Hematopoietic multipotent progenitor cell (in vitro differentiated cells): ENCODE measurements around the gene IL4. TPM values are rescaled to one million over a fixed set of nuclear protein-coding genes. Genes with fewer than 3 reads are reported as not detected.
"Not testable (repeated sequence)": the region's sequence is repeated elsewhere in the genome, so short reads cannot be mapped to it uniquely, and the experiment has no call there.

Experiments
- DNase-seq, 3 donors: peaks; one replicate each; pipeline ENCODE4 v3.0.0-alpha.2; 2011 to 2015; ENCODE audit warnings: low read depth in 2 of 3, low spot score in 2 of 3
- total RNA-seq: library from RNA; depleted of rRNA; stranded (reverse); fragments of >200 nt; gene quantifications from one replicate; pipeline ENCODE4 v1.2.3, GENCODE V29; 2012

IL4 gene
- not detected for total RNA-seq

DNA sequence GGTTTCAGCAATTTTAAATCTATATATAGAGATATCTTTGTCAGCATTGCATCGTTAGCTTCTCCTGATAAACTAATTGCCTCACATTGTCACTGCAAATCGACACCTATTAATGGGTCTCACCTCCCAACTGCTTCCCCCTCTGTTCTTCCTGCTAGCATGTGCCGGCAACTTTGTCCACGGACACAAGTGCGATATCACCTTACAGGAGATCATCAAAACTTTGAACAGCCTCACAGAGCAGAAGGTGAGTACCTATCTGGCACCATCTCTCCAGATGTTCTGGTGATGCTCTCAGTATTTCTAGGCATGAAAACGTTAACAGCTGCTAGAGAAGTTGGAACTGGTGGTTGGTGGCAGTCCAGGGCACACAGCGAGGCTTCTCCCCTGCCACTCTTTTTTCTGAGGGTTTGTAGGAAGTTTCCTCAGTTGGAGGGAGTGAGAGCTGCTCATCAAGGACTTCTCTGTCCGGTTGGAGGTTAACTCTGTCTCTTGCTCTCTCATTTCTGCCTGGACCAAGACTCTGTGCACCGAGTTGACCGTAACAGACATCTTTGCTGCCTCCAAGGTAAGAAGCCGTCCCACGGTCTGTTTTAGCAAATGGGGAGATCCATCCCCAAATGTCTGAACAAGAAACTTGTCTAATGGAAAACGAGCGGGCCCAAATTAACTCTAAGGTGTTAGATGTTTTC, at the start of gene IL4:
Gene IL4, plus strand, starts transcription at position 51 of the 692 bp plus-strand sequence. Its CDS starts 62 bp downstream, at position 113.
- no peak for DNase-seq

DNA sequence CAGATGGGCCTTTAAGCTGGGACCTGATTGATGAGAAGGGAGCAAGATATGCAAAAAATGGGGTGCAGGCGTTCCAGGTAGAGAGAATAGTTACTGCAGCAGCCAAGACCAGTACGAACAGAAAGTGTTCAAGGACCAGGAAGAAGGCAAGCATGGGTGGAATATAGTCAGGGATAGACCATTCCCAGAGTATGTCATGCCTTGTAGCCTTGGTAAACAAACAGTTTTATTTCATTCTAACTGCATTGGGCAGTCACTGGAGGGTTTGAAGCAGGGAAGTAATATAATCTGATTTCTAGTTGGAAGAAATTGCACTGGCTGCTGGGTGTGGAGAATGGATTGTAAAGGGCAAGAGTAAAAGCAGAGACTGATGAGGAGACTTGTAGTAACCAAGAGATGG, 46.3 kb upstream of the IL4 start:
- no peak for DNase-seq

DNA sequence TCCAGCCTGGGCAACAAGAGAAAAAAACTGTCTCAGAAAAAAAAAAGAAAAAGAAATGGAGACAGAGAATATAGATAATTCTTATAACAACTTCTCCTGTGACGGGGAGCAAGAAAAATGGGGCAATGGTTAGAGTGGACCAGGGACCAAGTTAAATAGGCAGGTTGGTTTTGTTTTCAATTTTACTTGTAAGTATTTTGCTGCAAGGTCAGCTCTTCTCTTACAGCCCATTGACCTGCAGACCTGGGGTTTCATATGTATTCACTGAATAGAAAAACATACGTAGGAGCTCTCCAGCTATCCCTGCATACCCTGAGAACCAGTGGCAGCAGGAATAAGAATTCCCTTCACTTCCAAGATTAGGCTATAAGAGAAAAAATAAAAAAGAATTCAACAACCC, 45.0 kb upstream of the IL4 start:
- DNase-seq: no peak

DNA sequence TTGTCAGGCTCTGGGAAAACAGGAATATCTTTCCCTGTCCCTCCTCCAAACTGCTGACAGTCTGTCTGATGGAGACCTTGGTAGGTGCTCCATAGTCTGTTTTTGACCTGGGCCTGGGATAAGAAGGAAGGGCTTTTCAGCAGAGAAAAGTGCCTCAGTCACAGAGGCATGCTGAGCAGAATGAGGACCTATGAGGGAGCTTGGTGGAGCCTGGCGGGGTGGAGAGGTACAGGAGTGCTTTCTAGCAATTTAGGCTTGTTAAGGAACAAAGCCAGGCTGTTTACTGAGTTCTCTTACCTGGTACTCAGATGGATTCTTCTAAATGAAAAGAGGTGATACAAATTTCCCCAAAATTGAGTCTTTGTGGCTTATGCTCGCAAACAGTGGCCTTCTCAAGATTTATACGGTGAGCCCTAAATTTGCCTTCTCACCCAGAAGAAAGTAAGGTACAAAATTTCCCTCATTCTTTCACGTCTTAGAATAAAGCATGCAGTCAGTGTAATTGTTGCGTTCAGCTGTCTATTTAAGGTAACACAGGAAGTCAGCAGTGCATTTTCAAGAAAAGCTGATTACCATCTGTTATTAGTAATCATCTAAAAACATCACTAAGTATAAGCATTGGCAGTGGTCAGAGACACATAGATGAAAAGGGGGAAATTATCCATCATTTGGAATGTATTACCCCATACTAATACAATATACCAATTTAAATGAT, 44.4 kb upstream of the IL4 start:
- DNase-seq: no peak

DNA sequence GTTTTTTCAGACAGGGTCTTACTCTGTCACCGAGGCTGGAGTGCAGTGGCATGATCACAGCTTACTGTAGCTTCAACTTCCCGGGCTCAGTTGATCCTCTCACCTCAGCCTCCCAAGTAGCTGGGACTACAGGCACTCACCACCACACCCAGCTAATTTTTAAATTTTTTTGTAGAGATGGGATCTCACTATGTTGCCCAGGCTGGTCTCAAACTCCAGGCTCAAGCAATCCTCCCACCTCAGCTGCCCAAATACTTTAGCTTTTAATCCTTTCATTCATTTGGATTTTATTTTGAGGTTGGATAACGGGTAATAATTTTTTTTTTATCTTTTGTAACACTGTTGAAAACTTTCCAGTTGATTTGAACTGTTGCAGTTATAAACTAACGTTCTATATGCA, 40.2 kb upstream of the IL4 start:
- not testable (repeated sequence) for DNase-seq

DNA sequence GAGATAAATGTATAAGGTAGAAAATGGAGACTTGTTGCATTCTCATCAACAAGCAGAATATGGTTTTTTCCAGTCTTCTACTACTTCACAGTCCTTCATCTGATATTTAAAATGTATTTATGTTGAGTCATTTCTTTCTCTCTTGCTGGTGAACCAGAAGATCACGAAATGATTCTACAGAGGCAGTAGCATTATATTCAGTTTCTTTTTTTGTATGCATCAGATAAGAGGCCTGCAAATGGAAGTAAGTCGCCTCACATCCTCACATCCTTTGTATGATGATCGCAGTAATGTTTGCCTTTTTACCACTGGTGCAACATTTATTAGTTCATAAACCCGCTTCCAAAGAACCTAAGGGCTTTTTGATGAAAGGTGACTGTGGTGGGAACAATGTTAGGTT, 37.9 kb upstream of the IL4 start:
- no peak for DNase-seq

DNA sequence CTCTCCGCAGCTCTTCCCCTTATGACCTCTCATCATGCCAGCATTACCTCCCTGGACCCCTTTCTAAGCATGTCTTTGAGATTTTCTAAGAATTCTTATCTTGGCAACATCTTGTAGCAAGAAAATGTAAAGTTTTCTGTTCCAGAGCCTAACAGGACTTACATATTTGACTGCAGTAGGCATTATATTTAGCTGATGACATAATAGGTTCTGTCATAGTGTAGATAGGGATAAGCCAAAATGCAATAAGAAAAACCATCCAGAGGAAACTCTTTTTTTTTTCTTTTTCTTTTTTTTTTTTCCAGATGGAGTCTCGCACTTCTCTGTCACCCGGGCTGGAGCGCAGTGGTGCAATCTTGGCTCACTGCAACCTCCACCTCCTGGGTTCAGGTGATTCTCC, 36.5 kb upstream of the IL4 start:
- DNase-seq: no peak

DNA sequence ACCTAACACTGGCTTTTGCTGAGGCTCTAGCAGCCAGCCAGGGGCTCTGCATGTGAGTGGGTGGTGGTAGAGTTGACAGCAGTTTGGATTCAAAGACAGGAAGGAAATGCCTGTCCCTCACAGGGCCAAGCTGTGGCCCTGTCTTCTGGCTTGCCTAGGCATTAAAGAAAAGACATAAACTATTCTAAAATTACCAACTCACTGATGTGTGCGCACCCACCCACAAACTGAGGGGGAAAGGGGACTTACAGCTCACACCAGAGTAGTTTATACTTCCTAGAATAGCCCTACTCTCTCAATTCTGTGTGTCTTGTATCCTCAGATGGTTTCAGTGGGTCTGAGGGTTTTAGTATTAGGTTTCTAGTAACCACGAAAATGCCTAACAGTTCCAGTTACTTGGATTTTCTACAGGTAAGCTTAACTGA, 34.1 kb upstream of the IL4 start:
- DNase-seq: peak in 1 of 3 donors; percentile 35

DNA sequence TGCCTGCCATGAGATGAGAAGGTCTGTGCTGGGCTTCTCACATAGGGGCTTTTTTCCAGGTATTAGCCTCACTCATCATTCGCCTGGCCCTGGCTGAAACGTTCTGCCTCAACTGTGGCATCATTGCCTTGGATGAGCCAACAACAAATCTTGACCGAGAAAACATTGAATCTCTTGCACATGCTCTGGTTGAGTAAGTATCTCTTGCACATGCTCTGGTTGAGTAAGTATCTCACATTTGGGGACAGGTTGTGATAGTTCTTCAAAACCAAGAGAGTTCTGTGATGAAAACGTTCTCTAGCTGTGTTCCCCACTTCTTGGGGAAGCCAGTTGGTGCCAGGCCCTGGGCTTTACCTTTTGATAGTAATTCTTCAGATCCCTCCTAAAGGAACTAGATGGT, 33.2 kb upstream of the IL4 start:
- no peak for DNase-seq

DNA sequence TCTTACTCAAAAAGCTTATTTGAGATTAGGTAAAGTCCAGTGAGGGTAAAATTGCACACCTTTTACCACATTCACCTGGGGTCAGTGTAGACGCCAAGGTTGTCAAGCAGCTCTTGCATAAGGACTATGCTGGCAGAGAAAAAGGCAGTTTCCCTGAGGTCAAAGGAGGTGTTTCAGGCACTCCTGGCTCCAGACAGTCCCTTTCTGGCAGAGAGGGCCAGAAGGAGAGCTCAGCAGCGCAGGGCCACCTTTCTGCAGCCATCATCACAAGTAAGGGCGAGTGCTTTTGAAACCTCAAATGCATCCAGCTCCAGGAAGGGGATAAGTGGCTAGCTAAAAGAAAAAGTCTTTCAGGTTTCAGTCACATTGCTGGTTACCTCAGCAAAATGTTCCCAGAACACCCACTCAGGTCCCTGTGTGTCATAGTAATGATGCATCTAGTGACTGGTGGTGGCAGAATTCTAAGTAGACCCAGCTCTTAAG, 32.5 kb upstream of the IL4 start:
- DNase-seq: no peak

DNA sequence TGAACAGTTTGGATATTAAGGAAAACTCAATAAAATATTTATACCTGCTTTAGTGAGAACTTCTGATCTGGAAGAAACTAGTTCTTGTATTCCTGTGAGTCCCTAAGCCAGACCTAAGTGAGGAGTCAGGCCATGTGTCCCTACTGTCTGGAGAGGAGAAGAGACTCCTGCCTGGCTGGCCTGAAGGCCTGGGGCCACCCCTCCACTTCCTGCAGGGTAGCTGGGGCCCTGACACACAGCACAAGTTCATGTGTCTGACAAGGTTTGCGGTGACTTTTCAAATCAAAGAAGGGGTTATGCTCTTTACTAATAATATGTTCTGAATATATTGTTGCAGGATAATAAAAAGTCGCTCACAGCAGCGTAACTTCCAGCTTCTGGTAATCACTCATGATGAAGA, 31.9 kb upstream of the IL4 start:
- no peak for DNase-seq

DNA sequence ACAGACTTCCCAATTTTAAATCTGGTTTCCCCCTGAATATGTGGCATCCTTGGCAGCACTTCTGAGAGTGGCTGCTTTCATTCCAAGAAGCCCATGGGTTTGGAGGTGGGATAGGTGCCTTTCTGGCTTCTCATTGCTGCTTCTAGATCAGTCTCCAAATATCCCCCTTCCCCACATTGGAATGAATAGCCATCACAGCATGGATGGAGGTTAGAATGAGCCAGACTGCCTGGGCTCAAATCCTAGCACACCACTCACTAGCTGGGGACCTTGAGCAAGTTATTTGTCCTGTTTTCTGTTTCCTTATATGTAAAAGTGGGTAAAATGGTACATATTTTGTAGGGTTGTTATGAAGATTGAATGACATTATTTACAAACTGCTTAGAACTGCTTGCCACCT, 29.6 kb upstream of the IL4 start:
- DNase-seq: no peak

DNA sequence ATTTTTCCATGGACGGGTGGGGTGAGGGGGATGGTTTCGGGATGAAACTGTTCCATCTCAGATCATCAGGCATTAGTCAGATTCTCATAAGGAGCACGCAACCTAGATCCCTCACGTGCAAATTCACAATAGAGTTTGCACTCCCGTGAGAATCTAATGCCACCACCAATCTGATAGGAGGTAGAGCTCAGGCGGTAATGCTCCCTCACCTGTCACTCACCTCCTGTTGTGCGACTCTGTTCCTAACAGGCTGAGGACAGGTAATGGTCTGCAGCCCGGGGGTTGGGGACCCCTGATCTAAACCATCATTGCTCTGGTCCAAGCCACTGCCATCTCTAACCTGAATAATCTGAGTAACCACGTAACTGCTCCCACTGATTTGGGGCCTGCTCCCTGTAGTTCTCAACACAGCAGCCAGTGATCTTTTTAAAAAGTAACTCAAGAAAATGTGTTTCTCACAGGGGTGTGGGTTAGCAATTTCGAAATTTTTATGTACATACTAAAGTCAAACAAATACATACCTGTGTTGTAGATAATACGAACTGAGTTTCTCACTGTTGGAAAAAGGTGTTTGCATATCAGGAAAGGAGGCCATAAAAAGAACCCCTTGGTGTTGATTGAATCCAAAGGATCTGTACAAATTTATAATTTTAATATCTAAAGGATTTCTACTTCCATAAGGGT, 27.1 kb upstream of the IL4 start:
- DNase-seq: no peak

DNA sequence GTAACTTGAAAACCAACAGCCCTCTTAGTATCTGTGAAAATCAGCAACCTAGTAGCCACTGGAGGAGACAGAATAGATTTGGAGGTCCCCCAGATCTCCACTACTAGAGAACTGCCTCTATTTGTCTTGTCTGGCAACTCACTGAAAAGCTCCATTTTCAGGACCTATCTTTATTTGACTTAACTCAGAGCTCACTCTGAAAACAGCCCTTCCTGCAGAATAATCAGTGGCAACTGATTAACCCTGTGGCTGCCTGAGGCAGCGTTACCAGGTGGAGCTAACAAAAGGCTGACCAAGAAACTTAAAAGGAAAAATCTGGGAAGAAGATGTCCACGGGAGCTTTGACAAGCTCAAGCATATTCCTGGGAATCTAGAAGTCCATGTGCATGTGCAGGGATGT, 26.3 kb upstream of the IL4 start:
- no peak for DNase-seq

DNA sequence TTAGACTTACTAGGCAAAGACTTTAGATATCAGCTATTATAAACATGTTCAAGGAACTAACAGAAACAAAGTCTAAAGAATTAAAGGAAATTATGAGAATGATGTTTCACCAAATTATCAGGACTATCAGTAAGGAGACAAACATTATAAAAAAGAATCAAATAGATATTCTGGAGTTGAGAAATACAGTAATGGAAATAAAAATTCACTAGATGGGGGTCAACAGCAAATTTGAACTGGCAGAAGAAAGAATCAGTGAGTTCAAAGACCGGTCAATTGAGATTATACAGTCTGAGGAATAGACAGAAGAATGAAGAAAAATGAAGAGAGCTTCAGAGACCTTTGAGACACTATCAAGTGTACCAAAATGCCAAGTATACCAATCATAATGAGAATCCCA, 25.4 kb upstream of the IL4 start:
- no peak for DNase-seq

DNA sequence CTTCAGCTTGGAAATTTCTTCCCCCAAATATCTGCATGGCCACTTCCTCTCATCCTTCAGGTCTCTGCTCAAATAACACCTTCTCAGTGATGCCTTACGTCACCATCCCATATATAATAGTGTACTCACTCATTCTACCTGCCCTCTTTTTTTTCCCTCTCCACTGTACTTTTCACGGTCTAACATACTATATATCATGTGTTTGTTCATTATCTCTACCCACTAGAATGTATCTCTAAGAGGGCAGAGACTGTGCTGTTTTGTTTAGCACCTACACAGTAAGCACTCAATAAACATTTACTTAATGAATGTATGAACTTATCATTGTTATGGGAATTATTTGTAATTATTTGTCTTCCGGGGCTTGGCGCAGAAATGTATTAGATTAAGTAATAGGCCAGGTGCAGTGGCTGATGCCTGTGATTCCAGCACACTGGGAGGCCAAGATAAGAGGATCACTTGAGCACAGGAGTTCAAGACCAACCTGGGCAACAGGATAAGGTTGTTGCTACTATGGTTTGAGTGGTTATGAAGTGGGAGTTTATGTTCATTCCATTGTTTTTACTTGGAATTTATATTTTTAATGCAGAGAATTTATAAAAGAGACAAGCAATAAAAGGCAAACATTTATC, 21.8 kb upstream of the IL4 start:
- DNase-seq: no peak

DNA sequence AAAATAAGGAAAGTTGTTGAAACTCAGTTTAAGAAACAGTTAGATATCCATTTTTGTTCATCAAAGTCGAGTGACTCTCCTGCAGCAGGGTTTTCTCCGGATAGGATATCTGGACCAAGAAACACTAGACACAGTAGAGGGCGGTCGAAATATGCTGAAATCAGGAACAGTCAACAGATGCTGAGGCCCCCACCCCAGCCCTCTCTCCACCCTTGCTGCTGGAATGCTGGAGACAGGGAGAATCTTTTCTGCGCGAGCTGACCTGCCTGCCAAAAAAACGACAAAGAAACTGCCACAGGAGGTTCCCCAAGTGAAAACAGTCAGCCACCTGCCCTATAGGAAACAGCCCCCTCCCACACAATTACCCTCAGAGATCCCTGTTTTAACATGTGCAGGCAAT, 20.1 kb upstream of the IL4 start:
- no peak for DNase-seq

DNA sequence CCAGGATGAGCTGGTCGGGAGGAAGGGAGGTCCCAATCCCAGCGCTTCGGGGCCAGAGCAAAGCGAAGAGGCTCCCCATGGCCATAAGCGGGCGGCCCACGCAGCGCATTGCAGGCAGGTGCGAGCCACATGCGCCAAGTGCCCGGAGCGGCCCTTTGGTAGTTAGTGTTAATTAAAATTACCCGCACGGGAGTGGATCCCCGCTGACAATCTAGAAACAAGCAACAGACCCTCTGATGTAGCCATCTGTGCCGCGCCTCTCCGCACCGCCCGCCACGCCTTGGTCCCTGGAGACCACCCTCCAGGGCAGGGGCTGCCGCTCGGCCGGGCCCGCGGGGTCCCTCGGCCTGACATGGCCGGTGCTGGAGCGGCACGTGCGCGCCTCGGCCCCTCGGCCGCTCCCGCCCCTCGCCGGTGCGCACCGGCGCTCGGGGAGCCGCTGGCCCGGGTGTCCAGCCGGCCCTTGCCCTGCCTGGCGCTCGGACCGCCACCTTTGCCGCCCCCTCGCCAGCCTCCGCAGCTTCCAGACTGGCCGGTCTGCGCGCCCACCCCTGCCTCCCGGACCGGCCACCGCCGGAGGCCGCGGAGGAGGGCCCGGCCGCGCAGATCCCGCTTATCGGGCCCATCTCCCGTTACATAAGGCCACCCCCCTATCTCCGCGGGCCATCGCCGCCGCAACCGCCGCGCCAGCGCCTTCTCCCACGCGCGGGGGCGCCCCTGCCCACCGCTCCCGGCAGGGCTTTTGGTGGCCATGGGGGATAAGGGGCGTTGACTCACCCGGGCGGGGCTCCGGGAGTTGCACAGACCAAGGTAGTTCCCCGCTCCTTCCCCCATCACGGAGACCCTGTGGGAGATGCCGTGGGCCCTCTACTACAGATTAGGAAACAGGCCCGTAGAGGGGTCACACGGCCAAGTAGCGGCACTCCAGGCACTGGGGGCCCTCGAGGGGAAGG, 17.7 kb upstream of the IL4 start:
- DNase-seq: peak in 2 of 3 donors; percentile 49 to 69

DNA sequence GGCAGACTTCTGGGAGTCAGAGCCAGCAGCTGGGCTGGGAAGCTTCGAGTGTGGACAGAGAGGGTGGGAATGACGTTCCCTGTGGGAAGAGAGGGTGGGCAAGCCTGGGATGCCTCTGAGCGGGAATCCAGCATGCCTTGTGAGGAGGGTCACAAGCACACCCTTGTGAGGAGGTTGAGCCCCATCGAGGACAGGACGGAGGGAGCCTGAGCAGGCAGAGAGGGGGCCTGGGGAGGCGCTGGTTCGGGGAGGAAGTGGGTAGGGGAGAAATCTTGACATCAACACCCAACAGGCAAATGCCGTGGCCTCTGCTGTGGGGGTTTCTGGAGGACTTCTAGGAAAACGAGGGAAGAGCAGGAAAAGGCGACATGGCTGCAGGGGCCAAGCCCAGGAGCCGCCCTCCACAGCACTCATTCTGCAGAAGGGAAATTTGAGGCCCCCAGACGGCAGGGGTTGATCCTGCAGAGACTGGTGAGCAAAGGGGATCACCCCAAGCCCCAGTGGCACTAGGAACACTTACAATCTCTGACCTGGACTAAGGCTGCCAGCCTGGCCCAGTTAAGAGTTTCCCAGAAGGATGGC, 16.9 kb upstream of the IL4 start:
- peak in 1 of 3 donors; percentile 27 for DNase-seq
